IMR-90 (cell line): ENCODE data around the gene ADGRL3. TPM values are rescaled to one million over a fixed set of nuclear protein-coding genes. Genes with fewer than 3 reads are reported as not detected.

Source experiments
- ATAC-seq: fragments of 200-7000 bp; cut with Tn5 transposase; 2 replicates; pipeline ENCODE4 v1.9.1; 2020; ENCODE audit warnings: low read depth, mild to moderate bottlenecking, moderate library complexity
- BruUV-seq: library from RNA; stranded (reverse); fragments of 400-500 nt; replicated peaks from 2 replicates; lab custom pipeline; 2021; lab: Mats Ljungman, UMichigan
- CTCF ChIA-PET: fragments of 300-600 bp; formaldehyde crosslinking; extraction: SDS; loops from one replicate; lab custom pipeline; 2021; ENCODE audit warnings: antibody characterized with exemption; lab: Yijun Ruan, JAX
- POLR2A ChIA-PET: fragments of 300-600 bp; sonication (Branson Sonifier 250); formaldehyde crosslinking; loops from one replicate; lab custom pipeline; 2022; ENCODE audit warnings: antibody characterized with exemption; ENCODE audit not compliant: unreplicated experiment; lab: Charles Lee
- DNase-seq: peaks from one replicate; pipeline ENCODE4 v3.0.0; 2013
- H2AFZ ChIP-seq: replicated peaks from 2 replicates; pipeline ENCODE3; 2013; ENCODE audit warnings: low read length, mild to moderate bottlenecking; ENCODE audit not compliant: poor library complexity
- H2AK5ac ChIP-seq: 2 replicates; pipeline ENCODE4 v1.6.1; 2013; ENCODE audit warnings: low read depth, low read length, inconsistent platforms
- H2AK9ac ChIP-seq: replicated peaks from 2 replicates; pipeline ENCODE3; 2013; ENCODE audit warnings: mild to moderate bottlenecking, low read depth, low read length, moderate library complexity; ENCODE audit not compliant: poor library complexity
- H2BK120ac ChIP-seq: 2 replicates; pipeline ENCODE4 v1.6.1; 2013; ENCODE audit warnings: low read depth, low read length, inconsistent platforms
- H2BK15ac ChIP-seq: 3 replicates; pipeline ENCODE4 v1.6.1; 2013; ENCODE audit warnings: low read depth, low read length, inconsistent platforms
- H2BK20ac ChIP-seq: 2 replicates; pipeline ENCODE4 v1.6.1; 2013; ENCODE audit warnings: low read depth, mild to moderate bottlenecking, inconsistent platforms, low read length, moderate library complexity
- H2BK5ac ChIP-seq: 2 replicates; pipeline ENCODE4 v1.6.1; 2013; ENCODE audit warnings: mild to moderate bottlenecking, low read depth, low read length, inconsistent platforms; ENCODE audit not compliant: poor library complexity, severe bottlenecking
- H3K14ac ChIP-seq: replicated peaks from 2 replicates; pipeline ENCODE4 v1.6.1; 2013; ENCODE audit warnings: low read depth, low read length, inconsistent platforms
- H3K18ac ChIP-seq: 2 replicates; pipeline ENCODE4 v1.6.1; 2013; ENCODE audit warnings: low read depth, low read length, control low read depth
- H3K23ac ChIP-seq: 2 replicates; pipeline ENCODE4 v1.6.1; 2013; ENCODE audit warnings: low read depth, low read length, inconsistent platforms
- H3K27ac ChIP-seq: 2 replicates; pipeline ENCODE4 v1.5.1; 2013; ENCODE audit warnings: mild to moderate bottlenecking, control low read depth, low read length; ENCODE audit not compliant: insufficient read depth
- H3K27me3 ChIP-seq: 2 replicates; pipeline ENCODE4 v1.6.1; 2013; ENCODE audit warnings: low read length; ENCODE audit not compliant: control insufficient read depth, insufficient read depth
- H3K36me3 ChIP-seq: 2 replicates; pipeline ENCODE4 v1.6.1; 2013; ENCODE audit warnings: low read length, mixed read lengths; ENCODE audit not compliant: control insufficient read depth, insufficient read depth
- H3K4ac ChIP-seq: 2 replicates; pipeline ENCODE4 v1.6.1; 2013; ENCODE audit warnings: low read depth, low read length, inconsistent platforms
- H3K4me1 ChIP-seq: 2 replicates; pipeline ENCODE4 v1.6.1; 2013; ENCODE audit warnings: low read length, mixed read lengths; ENCODE audit not compliant: control insufficient read depth, insufficient read depth
- H3K4me2 ChIP-seq: 2 replicates; pipeline ENCODE4 v1.6.1; 2013; ENCODE audit warnings: low read depth, mild to moderate bottlenecking, control low read depth, low read length, moderate library complexity
- H3K4me3 ChIP-seq: 2 replicates; pipeline ENCODE4 v1.5.1; 2013; ENCODE audit warnings: low read depth, mild to moderate bottlenecking, control low read depth, low read length, moderate library complexity; ENCODE audit not compliant: insufficient read depth
- H3K56ac ChIP-seq: 2 replicates; pipeline ENCODE4 v1.6.1; 2013; ENCODE audit warnings: low read length, inconsistent platforms; ENCODE audit not compliant: insufficient read depth; ENCODE audit errors: extremely low read depth
- H3K79me1 ChIP-seq, 2 experiments: 2 replicates each; pipeline ENCODE4 v1.6.1; 2013; ENCODE audit warnings: low read length in 2 of 2, inconsistent platforms in 1 of 2, low read depth in 1 of 2
- H3K9ac ChIP-seq: 2 replicates; pipeline ENCODE4 v1.6.1; 2013; ENCODE audit warnings: low read depth, low read length, control low read depth
- H3K9me1 ChIP-seq: 2 replicates; pipeline ENCODE4 v1.6.1; 2013; ENCODE audit warnings: low read length, inconsistent platforms; ENCODE audit not compliant: insufficient read depth
- H3K9me3 ChIP-seq: 2 replicates; pipeline ENCODE4 v1.6.1; 2013; ENCODE audit warnings: low read length; ENCODE audit not compliant: control insufficient read depth, insufficient read depth
- H4K20me1 ChIP-seq: 2 replicates; pipeline ENCODE4 v1.6.1; 2013; ENCODE audit warnings: low read length, inconsistent platforms; ENCODE audit not compliant: insufficient read depth
- H4K5ac ChIP-seq: 2 replicates; pipeline ENCODE4 v1.6.1; 2013; ENCODE audit warnings: mild to moderate bottlenecking, low read depth, low read length, control low read depth
- H4K8ac ChIP-seq, 2 experiments: 2 replicates each; pipeline ENCODE4 v1.6.1; 2013; ENCODE audit warnings: low read depth in 2 of 2, low read length in 2 of 2, control low read depth in 1 of 2, inconsistent platforms in 1 of 2
- H4K91ac ChIP-seq: 2 replicates; pipeline ENCODE4 v1.6.1; 2013; ENCODE audit warnings: low read depth, low read length, inconsistent platforms; ENCODE audit not compliant: insufficient read depth
- BHLHE40 ChIP-seq: fragments of 150-350 bp; IDR thresholded peaks from 2 replicates; pipeline ENCODE4 v1.6.1; 2016; ENCODE audit warnings: mild to moderate bottlenecking, low read depth, low read length
- CEBPB ChIP-seq: IDR thresholded peaks from 2 replicates; pipeline ENCODE4 v1.6.1; 2012; ENCODE audit warnings: low read depth, low read length, improper control_type of control experiment
- CHD1 ChIP-seq: IDR thresholded peaks from 2 replicates; pipeline ENCODE4 v1.6.1; 2012; ENCODE audit warnings: low read depth, low read length, improper control_type of control experiment
- FOS ChIP-seq: fragments of 150-350 bp; IDR thresholded peaks from 2 replicates; pipeline ENCODE4 v1.6.1; 2016; ENCODE audit warnings: low read depth, low read length
- MXI1 ChIP-seq: IDR thresholded peaks from 2 replicates; pipeline ENCODE4 v1.6.1; 2012; ENCODE audit warnings: low read depth, mild to moderate bottlenecking, low read length, moderate library complexity, borderline replicate concordance
- RCOR1 ChIP-seq: IDR thresholded peaks from 2 replicates; pipeline ENCODE4 v1.6.1; 2012; ENCODE audit warnings: mild to moderate bottlenecking, low read length, improper control_type of control experiment; ENCODE audit not compliant: insufficient replicate concordance
- SMC3 ChIP-seq: fragments of 150-350 bp; IDR thresholded peaks from 2 replicates; pipeline ENCODE4 v1.6.1; 2016; ENCODE audit warnings: low read depth, mild to moderate bottlenecking, antibody characterized with exemption, low read length, moderate library complexity
- WGBS, 2 experiments: methylation state at CpG; one replicate each; pipeline versions ENCODE4 v1.1.5 to v1.1.7; 2013; ENCODE audit warnings: missing lambda C conversion rate in 2 of 2; ENCODE audit not compliant: insufficient read length in 1 of 2; ENCODE audit errors: extremely low coverage in 2 of 2; 5-methylcytosine and 5-hydroxymethylcytosine counted together
- dilution Hi-C: fragments of 300-500 bp; cut with HindIII; formaldehyde crosslinking; loops from one replicate; pipeline ENCODE4 v1.14.3; 2018; ENCODE audit warnings: low sequenced_read_pairs; ENCODE audit not compliant: unreplicated experiment
- in situ Hi-C: fragments of 300-500 bp; cut with MboI; formaldehyde crosslinking; loops from 3 replicates; pipeline ENCODE4 v1.14.3; 2019; ENCODE audit warnings: low sequenced_read_pairs, inconsistent platforms, mixed read lengths
- intact Hi-C: fragments of 100-400 bp; cut with micrococcal nuclease; formaldehyde crosslinking; loops from 2 replicates; pipeline ENCODE4 v1.10.0; 2022
- polyA plus RNA-seq, 3 experiments: library from polyadenylated mRNA; depleted of rRNA; stranded (reverse); fragments of >200 nt; gene quantifications; 2 replicates each; pipeline ENCODE4 v1.2.3, GENCODE V29; 2012; ENCODE audit warnings: low replicate concordance in 1 of 3
- total RNA-seq: library from RNA; depleted of rRNA; stranded (reverse); fragments of >200 nt; gene quantifications from 2 replicates; pipeline ENCODE4 v1.2.3, GENCODE V29; 2012

ADGRL3 gene
- total and polyA plus RNA-seq, 2 of the 4 experiments (the other 2 are of a cell fraction): 0.46 to 2.5 TPM

DNA sequence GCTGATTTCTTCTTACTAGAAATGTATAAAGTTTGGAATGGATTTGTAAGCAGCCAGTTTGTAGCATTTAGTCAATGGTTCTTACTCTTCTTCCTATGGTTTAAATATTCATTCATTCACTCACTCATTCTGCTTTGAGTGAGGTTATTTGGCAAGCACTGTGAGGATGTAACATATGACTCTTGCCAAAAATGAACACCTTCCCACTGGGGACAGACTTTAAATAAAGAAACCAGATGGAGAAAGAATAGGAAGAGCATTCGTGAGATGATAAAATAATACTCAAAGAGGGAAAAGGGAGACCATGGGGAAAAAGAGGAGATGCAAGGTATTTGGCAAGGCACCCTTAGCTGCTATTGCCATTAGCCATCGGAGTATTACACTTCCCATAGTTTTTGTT lies 586.1 kb downstream of the ADGRL3 start:
- no peak overlapping the region for H2BK120ac ChIP-seq
- no TSS peak for BruUV-seq
- H3K4me3 ChIP-seq: no peak overlapping the region
- no peak overlapping the region for H3K27ac ChIP-seq
- in situ Hi-C loops: no loop called here
- no peaks in the 10 kb centered on the region for H3K79me1 ChIP-seq
- no peak overlapping the region for H4K91ac ChIP-seq
- dilution Hi-C loops: no loop called here
- DNase-seq (no peak), ATAC-seq (no peak)
- no peak overlapping the region for H2BK20ac ChIP-seq
- H3K4me1 ChIP-seq: no peaks in the 10 kb centered on the region
- no peak overlapping the region for H2AK9ac ChIP-seq
- H3K4me2 ChIP-seq: no peak overlapping the region
- H4K20me1 ChIP-seq: no peaks in the 10 kb centered on the region
- no peak overlapping the region for H3K18ac ChIP-seq
- H2BK15ac ChIP-seq: no peak overlapping the region
- H3K9me1 ChIP-seq: no peaks in the 10 kb centered on the region
- no peak overlapping the region for H4K8ac ChIP-seq
- TF ChIP-seq SMC3: no peak
- no peak for TF ChIP-seq FOS
- no peak for TF ChIP-seq BHLHE40
- TF ChIP-seq MXI1: no peak
- no peak for TF ChIP-seq CHD1
- no peak for TF ChIP-seq CEBPB
- no peak for TF ChIP-seq RCOR1
- WGBS, 2 experiments: no CpG with 5 or more reads among the region's 2 CpGs
- no peak overlapping the region for H3K14ac ChIP-seq
- ChIA-PET CTCF (no interaction called here), POLR2A (no interaction called here)
- no peak overlapping the region for H3K9ac ChIP-seq
- H2AK5ac ChIP-seq: no peak overlapping the region
- no peak overlapping the region for H2BK5ac ChIP-seq
- H3K23ac ChIP-seq: no peak overlapping the region
- H4K5ac ChIP-seq: no peak overlapping the region
- H2AFZ ChIP-seq: no peak overlapping the region
- no peak overlapping the region for H3K56ac ChIP-seq
- H3K36me3 ChIP-seq: no peaks in the 10 kb centered on the region
- no peak overlapping the region for H3K4ac ChIP-seq
- no peaks in the 10 kb centered on the region for H3K9me3 ChIP-seq
- H3K27me3 ChIP-seq: no peaks in the 10 kb centered on the region
- intact Hi-C loops: no loop called here
